T follicular helper cell (primary cell): ENCODE data around the gene PANK4.

Experiments
- DNase-seq: peaks from one replicate; pipeline ENCODE4 v3.0.0-alpha.2; 2020; ENCODE audit warnings: low read depth

The PANK4 gene

DNA sequence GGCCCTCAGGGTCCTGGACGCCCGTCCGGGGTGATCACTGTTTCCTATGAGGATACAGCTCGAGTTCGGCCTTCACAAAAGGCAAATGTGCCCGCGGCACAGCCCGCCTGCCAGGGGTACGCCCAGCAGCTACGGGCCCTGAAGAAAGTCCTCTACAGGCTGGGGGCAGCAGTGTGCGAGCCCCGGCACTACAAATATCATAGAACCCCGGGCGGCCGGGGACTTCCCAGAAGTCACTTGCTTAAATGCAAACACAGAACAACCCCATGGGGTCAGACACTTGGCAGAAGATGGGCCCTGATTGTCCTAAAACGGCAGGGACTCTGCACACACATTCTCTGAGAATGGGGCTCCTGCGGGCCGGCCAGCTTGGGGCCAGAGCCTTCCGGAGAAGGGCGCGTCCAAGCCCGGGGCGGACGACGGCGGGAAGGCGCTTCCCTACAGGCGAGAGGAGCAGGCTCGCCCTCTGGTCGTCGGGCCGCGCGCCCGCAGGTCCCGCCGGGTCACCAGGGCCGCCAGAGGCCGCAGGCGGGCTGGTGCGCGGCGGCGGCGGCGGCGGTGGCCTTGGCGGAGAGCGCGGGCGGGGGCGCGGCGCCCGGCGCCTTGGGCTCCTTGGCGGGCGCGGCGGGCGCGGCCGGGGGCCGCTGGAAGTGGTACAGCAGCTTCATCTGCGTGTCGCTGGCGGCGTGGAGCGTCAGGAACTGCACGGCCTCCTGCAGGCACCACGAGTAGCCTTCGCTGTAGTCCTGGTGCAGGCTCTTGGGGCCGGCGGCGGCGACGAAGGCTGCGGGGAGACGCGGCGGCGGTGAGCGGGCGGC is 2.8 kb upstream of the PANK4 start:
- DNase-seq, result no peak

DNA sequence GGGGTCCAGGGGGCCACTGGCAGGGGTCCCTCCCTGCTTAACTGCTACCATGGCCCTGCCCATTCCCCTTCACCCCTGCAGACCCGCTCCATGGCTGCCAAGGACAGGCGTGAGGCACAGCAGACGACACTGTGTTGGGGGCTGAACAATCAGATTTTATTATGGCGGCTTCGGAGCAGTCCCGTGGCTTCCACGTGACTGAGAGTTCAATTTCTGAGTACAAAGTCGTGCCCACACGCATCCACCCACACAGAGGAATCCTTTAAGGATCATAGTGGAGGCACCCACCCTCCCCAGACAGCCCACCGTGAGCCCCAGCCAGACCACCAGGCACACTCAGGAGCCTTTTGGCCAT is 2.2 kb upstream of the PANK4 start:
- DNase-seq, result no peak

DNA sequence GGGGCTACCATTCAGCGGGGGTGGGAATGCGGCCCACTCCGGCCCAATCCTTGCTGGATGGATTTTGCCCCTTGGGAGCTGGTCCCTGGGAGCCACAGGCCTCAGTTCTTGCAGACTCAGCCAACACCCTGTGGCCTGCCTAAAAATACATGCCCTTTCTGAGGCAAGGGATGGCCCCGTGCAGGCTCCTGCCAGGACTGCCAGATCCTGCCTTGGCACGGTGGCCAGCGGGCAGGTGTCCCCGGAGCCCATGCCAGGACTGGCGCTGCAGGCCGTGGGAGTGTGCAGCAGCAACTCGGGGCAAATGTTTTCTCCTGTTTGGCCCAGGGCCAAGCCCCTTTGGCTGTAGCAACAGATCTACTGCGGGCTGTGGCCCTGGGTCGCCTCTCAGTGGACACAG is 1.6 kb upstream of the PANK4 start:
- no peak for DNase-seq

DNA sequence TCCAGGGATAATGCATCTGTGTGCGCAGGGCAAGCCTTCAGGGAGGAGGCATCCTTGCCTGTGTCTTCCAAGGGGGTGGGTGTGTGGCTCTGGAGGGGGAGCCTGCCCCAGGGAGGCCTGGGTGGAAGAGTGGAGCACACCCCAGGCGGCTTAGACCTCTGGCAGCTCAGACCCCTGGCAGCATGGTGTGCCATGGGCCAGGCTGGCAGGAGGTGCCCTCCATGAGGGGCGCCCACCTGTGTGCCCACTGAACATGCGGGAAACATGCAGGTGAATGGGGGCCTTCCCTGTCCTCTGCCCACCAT is 1.1 kb upstream of the PANK4 start:
- no peak for DNase-seq

DNA sequence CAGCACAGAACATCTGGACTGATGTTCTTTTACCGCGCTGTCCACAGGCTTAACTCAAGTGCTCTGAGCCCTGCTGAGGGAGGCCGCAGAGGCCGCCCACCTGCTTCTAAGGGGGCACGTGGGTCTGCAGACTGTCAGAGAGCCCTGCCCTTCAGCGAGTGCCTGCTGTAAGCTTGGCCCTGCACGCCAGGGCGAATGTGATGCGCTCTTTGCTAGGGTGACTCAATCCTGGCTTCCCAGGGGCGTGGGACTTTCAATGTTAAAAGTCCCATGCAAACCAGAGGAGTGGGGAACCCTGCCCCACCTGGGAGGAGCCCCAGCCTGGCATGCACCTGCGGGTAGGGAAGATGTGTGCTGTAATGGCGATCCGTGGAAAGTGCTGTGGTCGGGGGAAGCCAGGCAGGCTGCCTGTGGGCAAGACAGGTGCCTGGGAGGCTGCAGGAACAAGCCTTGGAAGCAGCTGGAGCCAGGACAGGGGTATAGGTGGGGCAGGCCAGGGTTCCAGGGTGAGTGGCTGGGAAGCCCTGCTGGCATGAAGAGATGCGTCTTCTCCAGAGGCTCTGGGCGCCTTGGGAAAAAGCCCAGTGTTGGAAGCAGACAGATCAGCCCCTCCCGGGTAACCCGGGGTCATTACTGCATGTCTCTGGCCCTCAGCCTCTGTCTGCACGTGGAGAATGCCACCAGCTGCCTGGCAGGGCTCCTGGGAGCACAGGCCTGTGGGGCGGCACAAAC is 594 bp upstream of the PANK4 start:
- DNase-seq, result no peak

DNA sequence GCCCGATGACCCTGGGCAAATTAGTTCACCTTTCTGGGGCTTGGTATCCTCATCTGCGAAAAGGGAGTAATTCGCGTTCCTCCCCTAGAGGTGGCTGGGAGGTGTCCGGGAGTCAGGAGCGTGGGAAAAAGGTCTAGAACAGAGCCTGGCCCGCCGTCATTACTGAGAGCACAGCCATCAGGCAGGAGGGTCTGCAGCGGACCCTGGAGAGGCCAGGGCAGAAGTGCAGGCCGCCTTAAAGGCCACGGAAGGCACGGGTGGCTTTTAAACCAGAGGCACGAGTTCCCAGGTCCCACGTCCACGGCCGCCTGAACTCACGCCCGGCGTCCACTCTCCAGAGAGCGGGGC is 850 bp downstream of the PANK4 start:
- no peak for DNase-seq

DNA sequence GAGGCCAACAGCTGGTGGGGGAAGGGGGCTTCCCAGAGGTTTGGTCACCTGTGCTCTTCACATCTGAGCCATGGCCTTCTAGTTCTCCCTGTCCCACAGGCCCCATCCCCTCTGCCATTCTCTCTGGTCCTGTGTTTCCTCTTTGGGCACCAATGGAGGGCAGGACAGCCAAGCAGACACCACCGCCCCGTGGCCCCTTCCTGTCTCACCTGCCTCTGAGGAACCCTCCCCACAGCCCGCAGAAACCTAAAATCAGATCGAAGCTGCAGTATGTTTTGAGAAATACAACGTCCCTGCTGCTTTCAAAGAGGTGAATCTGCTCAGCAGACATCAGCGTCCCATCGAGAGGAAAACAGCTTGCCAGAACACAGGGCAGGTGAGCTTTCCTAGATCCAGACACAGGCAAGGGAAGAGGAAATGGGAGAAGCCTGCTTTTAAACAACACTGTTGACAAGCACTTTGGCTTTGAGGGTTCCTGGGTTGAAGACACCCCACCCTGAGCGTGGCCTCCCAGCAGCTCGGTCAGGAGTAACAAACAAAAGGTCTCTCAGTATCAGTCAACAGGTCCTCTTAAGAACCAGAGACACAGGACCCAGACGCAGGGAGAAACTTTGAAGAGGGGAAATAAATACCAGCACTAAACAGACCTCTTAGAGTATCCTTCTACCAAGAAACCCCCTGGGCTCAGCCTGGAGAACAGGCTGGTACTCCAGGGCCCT is 2.3 kb downstream of the PANK4 start:
- peak; percentile 19 for DNase-seq

DNA sequence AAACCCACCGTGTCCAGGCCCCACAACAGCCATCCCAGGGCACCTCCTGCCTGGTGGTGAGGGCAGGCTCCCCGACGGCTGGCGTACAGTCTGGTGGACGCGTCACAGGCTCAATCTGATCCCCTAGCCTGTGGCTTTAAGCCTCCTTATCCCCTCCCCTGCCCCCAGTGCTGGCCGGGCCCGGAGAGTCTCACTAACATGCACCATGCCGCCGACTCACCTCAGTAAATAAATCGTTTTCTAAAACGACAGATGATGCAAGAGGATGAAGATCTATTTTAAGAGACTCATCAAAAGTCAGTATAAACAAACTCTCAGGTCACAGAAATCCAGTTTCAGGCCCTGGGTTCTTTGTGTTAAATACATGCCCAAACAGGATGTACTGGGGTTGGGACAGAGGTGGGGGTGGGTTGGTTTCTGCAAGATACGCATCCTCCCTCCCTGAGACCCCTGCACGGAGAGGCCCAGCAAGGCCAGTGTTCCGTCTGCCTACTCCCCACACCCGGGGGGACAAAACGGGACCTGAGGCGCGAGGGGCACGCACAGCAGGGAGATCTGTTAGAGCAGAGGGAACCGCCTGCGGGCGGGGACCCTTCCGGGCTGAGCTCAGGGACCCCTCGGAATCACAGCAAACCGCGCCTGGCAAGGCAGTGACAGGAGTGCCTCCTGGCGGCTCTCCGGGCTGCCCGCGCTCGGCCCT is 3.1 kb downstream of the PANK4 start:
- DNase-seq, result no peak

DNA sequence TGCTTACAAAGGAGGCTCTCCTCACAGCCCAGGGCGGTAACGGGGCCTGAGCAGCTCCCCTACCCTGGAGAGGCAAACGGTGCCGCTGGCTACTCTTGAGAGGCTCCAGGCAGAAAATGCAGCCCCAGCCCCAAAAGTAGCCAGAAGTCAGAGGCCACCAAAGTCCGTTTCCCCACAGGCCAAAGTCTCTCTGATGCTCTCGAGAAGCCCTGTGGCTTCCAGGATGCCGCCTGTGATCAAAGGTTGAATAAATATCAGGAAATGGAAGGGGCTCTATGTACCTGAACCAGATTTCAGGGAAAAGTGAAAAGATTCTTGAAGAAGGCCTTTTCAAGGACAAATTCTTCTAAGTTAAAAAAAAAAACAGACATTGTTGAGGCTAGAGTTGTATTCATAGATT is 4.2 kb downstream of the PANK4 start:
- no peak for DNase-seq

DNA sequence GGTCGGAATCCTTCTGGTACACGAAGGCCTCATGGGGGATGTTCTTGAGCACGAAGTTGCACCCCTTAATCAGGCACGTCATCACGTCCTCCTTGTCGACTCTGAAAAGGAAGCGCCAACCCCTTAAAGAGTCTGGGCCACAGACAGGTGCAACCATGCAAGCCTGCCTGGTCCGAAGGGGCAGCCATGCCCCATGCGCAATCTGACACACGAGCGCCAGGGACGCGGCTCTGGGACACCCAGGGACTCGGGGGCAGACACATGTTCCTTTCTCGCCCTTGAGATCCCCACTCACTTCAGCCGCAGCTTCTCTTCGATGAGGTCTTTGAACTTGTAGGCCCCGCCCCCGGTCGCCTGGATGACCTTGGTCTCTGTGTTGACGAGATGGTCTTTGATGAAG is 5.6 kb downstream of the PANK4 start:
- DNase-seq, result no peak

DNA sequence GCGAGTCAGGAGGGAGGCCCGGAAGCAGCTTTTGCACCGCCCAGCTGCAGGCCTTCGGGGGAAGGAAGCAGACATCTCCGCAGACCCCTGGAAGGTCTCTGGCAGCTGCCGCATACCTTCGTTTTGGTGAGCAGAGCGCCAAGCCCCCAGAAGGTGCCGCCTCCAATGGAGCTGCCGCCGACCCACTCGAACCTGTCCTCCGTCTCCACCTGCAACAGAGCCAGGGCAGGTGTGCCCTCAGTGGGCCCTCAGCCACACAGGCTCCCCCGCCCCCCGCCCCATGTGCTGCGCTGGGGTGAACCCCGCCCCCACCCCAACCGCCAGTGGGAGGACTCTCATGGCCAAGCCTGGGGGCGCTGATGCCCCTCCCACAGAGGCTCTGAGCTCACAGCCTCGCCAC is 6.2 kb downstream of the PANK4 start:
- no peak for DNase-seq

DNA sequence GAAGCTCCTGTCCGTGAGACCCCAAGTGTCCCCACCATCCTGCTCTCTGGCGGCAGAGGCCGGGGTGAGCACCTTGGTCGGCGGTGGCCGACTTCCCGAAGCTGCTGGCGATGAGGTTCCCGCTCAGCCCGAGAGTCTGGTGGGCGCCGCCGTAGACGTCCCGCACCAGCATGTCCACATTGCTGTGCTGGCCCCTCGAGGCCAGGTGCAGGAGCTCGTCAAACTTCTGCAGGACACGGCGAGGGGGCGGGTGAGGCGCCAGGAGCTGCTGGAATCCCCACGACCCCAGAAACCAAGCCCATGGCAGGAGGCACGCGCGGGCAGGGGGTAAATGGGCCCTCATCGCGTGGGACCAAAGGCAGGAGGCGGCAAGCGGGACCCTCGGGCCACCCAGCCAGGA is 6.7 kb downstream of the PANK4 start:
- no peak for DNase-seq

DNA sequence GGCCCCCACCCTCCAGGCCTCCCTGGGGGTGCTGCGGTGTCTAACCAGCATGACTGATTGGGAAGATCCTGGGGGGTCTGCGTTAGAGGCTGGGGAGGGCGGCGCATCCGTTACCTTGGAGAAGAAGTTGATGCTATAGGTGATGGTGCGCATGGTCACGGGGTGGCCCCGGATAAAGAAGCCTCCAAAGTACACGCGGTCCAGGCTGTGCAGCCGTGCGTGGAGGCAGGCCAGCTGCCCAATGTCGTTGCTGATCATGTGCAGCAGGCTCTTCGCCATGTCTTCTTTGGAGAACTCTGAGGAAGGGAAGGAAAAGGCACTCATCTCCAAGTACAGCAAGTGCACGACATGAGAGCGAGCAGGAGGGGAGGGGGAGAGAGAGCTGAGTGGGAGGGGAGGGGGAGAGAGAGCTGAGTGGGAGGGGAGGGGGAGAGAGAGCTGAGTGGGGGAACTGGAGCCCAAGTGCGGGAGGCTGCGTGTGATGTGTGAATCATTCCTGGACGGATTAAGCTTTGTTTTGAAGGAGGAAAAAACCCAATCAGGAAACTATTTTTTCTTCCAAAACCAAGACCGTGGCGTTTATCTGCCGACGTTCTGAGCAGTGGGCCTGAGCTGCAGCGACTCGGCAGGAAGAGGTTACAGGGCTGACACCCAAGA is 7.2 kb downstream of the PANK4 start:
- no peak for DNase-seq

DNA sequence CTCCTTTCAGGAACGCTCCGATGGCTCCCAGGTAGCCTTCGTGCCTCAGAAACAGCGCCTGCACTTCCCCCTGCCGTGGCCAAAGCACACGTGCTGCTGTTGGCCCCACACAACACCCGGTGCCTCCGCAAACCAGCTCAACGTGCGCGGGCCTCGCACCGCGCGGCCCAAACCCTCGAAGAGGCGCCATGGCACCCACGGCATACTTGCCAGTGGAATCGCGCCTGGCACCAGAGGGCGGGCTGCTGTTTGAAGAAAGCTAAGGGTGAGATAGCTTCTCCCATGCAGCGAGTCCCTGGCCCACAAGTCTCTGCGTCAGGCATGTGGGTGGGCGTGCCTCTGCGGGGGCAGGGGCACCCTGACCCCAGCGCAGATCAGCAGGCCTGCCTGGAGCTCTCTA is 7.9 kb downstream of the PANK4 start:
- DNase-seq, result no peak

DNA sequence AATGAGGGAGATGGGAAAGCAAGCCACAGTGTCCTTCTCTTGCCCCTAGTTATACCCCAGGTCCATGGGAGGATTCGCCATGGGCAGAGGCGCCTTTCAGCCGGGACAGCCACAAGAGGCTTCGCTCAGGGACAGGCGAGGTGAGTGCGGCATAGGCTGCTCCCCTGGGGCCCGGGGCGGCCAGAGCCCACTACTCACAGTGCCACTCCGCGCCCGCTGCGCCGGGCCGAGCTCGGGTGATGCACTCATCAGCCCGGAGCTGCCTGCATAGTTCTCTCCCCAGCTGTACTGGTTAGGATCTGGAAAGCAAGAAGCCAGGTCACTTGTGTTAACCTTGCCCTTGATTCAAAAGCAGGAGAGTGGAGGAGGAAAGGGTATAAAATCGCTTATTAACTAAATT is 8.4 kb downstream of the PANK4 start:
- DNase-seq, result no peak

DNA sequence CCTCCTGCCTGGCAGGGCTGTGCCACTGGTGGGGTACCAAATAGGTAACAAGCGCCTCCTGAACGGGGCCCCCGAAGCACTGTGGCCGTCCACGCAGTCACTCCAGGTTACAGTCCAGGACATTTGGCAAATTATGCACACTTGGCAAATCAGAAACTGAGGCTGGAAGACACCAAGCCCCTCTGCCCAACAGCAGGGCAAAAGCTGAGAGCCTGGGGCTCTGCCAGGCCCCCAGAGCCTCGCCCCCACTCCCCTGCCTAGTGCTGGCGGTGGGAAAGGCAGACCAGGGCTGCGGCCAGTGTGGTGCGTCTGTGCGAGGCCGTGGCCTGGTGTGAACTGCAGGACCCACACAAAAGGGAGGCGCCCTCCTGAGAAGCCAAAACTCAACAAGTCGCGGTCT is 9.4 kb downstream of the PANK4 start:
- DNase-seq, result no peak

DNA sequence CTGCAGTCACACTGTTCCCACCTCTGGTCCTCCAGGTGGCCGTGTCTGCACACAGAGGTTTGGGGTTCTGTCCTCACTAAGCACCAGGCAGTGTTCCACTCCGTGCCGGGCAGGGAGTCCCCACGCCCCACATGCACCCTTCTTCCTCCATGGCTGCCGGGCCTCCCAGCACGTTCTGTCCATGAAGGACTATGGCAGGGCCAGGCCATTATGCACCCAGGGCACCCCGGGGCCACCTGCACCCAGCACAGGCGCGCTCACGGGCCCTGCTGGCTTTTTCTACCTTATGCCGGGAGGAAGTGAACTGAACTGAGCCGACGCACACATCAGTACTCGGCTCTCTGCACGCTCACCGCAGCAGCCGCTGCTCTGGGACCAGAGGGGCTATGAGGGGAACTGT is 10.3 kb downstream of the PANK4 start:
- DNase-seq, result no peak

DNA sequence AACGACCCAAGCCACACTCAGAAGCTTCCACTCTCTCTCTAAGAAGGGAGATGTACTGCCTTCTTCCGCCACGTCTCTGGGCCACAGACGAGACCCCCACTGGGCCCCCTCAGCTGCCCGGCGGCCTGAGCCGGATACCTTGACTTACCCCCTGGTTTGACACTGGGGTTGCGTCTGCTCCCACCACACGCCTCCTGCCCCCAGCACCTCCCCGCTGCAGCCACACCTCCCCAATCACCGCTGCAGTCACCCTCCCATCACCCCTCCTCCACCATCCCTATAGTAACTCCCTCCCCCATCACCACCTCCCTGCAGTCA is 10.7 kb downstream of the PANK4 start:
- DNase-seq, result no peak

DNA sequence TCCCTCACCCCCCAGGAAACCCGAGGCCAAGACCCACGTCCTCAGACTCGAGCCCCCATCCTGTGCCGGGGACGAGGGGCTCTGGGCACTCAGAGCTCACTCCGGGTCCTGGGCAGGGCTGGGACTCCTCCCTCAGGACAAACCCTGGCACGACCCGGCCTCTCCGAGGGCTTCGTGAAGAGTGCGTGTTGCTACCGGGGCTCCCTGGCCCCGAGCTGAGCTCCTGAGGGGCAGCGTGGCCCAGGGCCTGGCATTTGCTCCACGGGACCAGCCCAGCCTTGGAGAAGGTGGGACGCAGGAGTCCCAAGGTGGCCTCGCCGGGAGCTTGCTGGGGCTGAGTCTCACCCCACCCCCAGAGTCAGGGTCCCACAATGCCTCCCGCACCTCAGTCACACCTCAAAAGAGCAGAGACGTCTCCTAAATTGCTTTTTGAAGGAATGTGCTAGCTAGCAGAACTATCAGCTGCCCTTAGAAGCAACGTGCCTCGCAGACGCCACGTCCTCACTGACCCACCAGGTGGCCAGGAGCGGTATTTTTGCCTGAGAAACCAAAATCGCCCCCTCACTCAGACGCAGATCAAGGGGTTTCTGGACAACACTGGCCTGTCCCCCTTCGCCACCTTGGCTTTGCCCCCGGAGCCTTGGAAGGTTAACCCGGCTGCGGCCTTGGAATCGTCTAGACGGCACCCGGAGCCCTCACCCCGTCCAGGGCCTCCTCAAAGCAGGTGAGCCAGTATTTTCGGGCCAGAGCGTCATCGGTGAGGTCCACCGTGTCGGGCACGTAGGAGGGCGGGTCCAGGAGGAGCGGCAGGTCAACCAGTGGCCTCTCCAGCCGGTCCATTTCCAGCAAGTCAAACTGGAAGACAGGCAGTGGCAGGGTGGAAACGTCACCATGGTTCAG is 11.3 kb downstream of the PANK4 start:
- no peak for DNase-seq

DNA sequence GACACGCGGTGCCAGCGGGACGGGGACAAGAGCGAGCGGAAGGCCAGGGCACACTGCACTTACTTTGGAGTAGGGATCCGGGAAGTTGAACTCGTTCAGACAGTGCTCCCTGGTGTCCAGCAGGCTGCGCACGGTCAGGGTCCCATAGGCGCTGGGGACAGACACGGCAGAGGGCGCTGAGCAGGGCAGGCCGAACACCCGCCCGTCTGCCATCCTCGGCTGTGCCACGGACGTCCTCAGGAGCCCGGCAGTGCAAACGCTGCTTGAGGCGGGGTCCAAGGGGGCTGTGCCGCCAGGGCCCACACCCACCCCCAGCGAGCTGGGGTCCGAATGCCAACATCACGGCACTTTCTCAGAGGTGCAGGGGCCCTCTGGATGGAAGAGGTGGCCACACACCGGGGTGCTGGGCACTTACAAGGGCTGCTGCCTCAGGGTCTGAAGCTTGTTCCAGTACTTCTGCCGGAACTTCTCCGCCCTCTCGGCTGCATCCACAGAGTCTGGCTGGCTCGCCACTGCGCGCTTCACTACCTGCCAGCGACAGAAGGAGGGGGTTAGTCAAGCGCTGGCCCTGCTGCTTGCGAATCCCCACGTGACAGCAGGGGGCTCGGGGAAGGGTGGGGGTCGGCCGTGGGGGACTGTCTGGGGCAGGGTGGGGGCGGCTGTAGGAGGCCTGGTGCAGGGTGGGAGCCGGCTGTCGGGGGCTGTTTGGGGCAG is 12.3 kb downstream of the PANK4 start:
- DNase-seq, result no peak
